DND-41 (cell line): ENCODE results near the gene OR8B4.

Source experiments
- ATAC-seq: fragments of 200-7000 bp; cut with Tn5 transposase; 3 replicates; pipeline ENCODE4 v1.9.1; 2021; ENCODE audit warnings: low read depth; ENCODE audit not compliant: insufficient read depth
- DNase-seq: peaks from one replicate; pipeline ENCODE4 v3.0.0-alpha.2; 2020
- H2AFZ ChIP-seq: 2 replicates; pipeline ENCODE4 v1.6.0; 2012; ENCODE audit warnings: low read depth, low read length
- H3K27ac ChIP-seq: 2 replicates; pipeline ENCODE4 v1.5.1; 2012; ENCODE audit warnings: low read length, inconsistent platforms
- H3K27me3 ChIP-seq: fragments of 200-600 bp; sonication (generic); 2 replicates; pipeline ENCODE4 v1.6.0; 2012; ENCODE audit warnings: low read length, mild to moderate bottlenecking, inconsistent platforms; ENCODE audit not compliant: insufficient read depth, poor library complexity
- H3K36me3 ChIP-seq: 2 replicates; pipeline ENCODE4 v1.5.1; 2012; ENCODE audit warnings: low read length, inconsistent platforms; ENCODE audit not compliant: insufficient read depth
- H3K4me1 ChIP-seq: 2 replicates; pipeline ENCODE4 v1.5.1; 2012; ENCODE audit warnings: mild to moderate bottlenecking, low read length; ENCODE audit not compliant: insufficient read depth
- H3K4me2 ChIP-seq: 2 replicates; pipeline ENCODE4 v1.6.0; 2012; ENCODE audit warnings: mild to moderate bottlenecking, moderate library complexity, low read length, inconsistent platforms; ENCODE audit not compliant: insufficient read depth
- H3K4me3 ChIP-seq, 2 experiments: fragments of 200-600 bp in 1 of 2; shearing (Covaris generic) in 1 of 2; 2 replicates each; pipeline ENCODE4 v1.5.1; 2012 to 2016; ENCODE audit warnings: inconsistent platforms in 2 of 2, low read length in 2 of 2, mild to moderate bottlenecking in 2 of 2, low read depth in 1 of 2, moderate library complexity in 1 of 2
- H3K79me2 ChIP-seq: 2 replicates; pipeline ENCODE4 v1.6.0; 2012; ENCODE audit warnings: low read length, inconsistent platforms; ENCODE audit not compliant: insufficient read depth
- H3K9ac ChIP-seq: 2 replicates; pipeline ENCODE4 v1.6.0; 2012; ENCODE audit warnings: low read depth, mild to moderate bottlenecking, inconsistent platforms, low read length, moderate library complexity
- H3K9me3 ChIP-seq: 2 replicates; pipeline ENCODE4 v1.5.1; 2012; ENCODE audit warnings: low read length, moderate library complexity, mild to moderate bottlenecking, inconsistent platforms; ENCODE audit not compliant: insufficient read depth, severe bottlenecking
- H4K20me1 ChIP-seq: 2 replicates; pipeline ENCODE4 v1.6.0; 2012; ENCODE audit warnings: low read length; ENCODE audit not compliant: insufficient read depth
- CTCF ChIP-seq: IDR thresholded peaks from 2 replicates; pipeline ENCODE4 v1.5.1; 2012; ENCODE audit warnings: borderline replicate concordance, low read length, moderate library complexity, mild to moderate bottlenecking; ENCODE audit not compliant: poor library complexity, severe bottlenecking; ENCODE audit errors: extremely low read depth
- EZH2 ChIP-seq: IDR thresholded peaks from 3 replicates; pipeline ENCODE4 v1.6.1; 2012; ENCODE audit warnings: borderline replicate concordance, low read depth, mild to moderate bottlenecking, moderate library complexity, low read length, inconsistent platforms; ENCODE audit not compliant: severe bottlenecking

OR8B4 gene

GRCh38 chr11:124470561-124471227 lies 46.0 kb upstream of the OR8B4 start:
- H3K27me3 ChIP-seq: peaks cover 12% of the 10 kb centered on the region
- DNase-seq: no peak
- no peak overlapping the region for H2AFZ ChIP-seq
- H3K9ac ChIP-seq: no peak overlapping the region
- H4K20me1 ChIP-seq: no peaks in the 10 kb centered on the region
- no peaks in the 10 kb centered on the region for H3K9me3 ChIP-seq
- H3K4me2 ChIP-seq: no peak overlapping the region
- H3K36me3 ChIP-seq: no peaks in the 10 kb centered on the region
- no peaks in the 10 kb centered on the region for H3K79me2 ChIP-seq
- TF ChIP-seq EZH2: no peak
- no peak for TF ChIP-seq CTCF
- no peak overlapping the region for H3K4me3 ChIP-seq
- no peaks in the 10 kb centered on the region for H3K4me1 ChIP-seq
- no peak overlapping the region for H3K27ac ChIP-seq
- no peak for ATAC-seq

GRCh38 chr11:124467381-124467927 lies 42.8 kb upstream of the OR8B4 start:
- Histone ChIP-seq H3K4me3 (no peak overlapping the region), H3K9me3 (no peaks in the 10 kb centered on the region), H3K9ac (no peak overlapping the region), H3K4me1 (no peaks in the 10 kb centered on the region), H3K36me3 (no peaks in the 10 kb centered on the region), H3K27ac (no peak overlapping the region), H4K20me1 (no peaks in the 10 kb centered on the region), H3K79me2 (no peaks in the 10 kb centered on the region), H3K4me2 (no peak overlapping the region), H2AFZ (no peak overlapping the region), H3K27me3 (peaks cover 10% of the 10 kb centered on the region)
- no peak for DNase-seq
- ATAC-seq: no peak
- TF ChIP-seq CTCF (no peak), EZH2 (no peak)

GRCh38 chr11:124465368-124465767 lies 40.7 kb upstream of the OR8B4 start:
- Histone ChIP-seq H2AFZ (no peak overlapping the region), H3K27ac (no peak overlapping the region), H3K4me3 (no peak overlapping the region), H3K4me2 (no peak overlapping the region), H3K4me1 (no peaks in the 10 kb centered on the region), H3K79me2 (no peaks in the 10 kb centered on the region), H4K20me1 (no peaks in the 10 kb centered on the region), H3K27me3 (peaks cover 10% of the 10 kb centered on the region), H3K9ac (no peak overlapping the region), H3K9me3 (no peaks in the 10 kb centered on the region), H3K36me3 (no peaks in the 10 kb centered on the region)
- ATAC-seq: no peak
- TF ChIP-seq EZH2: no peak
- no peak for DNase-seq

GRCh38 chr11:124463990-124464389 lies 39.3 kb upstream of the OR8B4 start:
- no peak overlapping the region for H3K4me3 ChIP-seq
- H3K9ac ChIP-seq: no peak overlapping the region
- no peak for ATAC-seq
- H3K9me3 ChIP-seq: no peaks in the 10 kb centered on the region
- peaks cover 2% of the 10 kb centered on the region for H3K27me3 ChIP-seq
- H4K20me1 ChIP-seq: no peaks in the 10 kb centered on the region
- no peaks in the 10 kb centered on the region for H3K79me2 ChIP-seq
- H3K4me1 ChIP-seq: no peaks in the 10 kb centered on the region
- no peak overlapping the region for H3K4me2 ChIP-seq
- H3K36me3 ChIP-seq: no peaks in the 10 kb centered on the region
- no peak overlapping the region for H2AFZ ChIP-seq
- TF ChIP-seq EZH2: no peak
- TF ChIP-seq CTCF: no peak
- DNase-seq: no peak
- H3K27ac ChIP-seq: no peak overlapping the region
